Measurements from ENCODE around the gene TMX2.

DNA sequence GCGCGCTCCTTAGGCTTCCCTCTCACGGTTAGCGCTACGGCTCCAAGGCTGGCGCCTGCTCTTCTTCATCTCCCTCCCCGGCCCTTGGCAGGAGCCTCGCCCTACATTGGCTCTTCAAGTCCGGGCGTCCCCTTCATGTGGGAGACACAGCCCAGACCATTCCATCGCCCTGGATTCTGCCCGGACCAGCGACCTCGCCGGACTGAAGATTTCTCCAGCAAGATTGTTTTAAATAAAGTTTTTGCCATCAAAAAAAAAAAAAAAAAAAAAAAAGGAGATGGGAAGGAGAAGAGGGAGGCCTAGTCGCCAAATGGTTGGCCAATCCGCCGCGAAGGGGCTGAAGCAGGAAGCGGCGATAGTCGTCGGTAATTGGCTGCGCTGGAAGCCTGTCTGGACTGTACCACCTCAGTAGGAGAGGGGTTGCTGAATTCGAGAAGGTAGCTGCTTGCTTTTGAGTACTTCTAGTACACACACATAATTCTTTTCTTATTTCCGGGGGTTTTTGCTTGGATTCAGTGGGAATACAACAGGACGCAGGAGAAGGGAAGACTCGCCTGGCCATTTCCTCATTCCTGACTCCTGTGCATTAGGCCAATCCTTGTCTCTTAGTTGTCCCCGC lies 45.2 kb upstream of the TMX2 start:
- no peak for TF ChIP-seq POLR2A (IDR thresholded peaks at IDR 0.05)
- TF ChIP-seq, protein P1, sequence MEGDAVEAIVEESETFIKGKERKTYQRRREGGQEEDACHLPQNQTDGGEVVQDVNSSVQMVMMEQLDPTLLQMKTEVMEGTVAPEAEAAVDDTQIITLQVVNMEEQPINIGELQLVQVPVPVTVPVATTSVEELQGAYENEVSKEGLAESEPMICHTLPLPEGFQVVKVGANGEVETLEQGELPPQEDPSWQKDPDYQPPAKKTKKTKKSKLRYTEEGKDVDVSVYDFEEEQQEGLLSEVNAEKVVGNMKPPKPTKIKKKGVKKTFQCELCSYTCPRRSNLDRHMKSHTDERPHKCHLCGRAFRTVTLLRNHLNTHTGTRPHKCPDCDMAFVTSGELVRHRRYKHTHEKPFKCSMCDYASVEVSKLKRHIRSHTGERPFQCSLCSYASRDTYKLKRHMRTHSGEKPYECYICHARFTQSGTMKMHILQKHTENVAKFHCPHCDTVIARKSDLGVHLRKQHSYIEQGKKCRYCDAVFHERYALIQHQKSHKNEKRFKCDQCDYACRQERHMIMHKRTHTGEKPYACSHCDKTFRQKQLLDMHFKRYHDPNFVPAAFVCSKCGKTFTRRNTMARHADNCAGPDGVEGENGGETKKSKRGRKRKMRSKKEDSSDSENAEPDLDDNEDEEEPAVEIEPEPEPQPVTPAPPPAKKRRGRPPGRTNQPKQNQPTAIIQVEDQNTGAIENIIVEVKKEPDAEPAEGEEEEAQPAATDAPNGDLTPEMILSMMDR (IDR thresholded peaks at IDR 0.05) = no peak
